RWPE1 (cell line): Measurements from ENCODE around the gene EWSR1.

Experiments
- CTCF ChIA-PET: fragments of 350-600 bp; sonication (Branson Sonifier 250); formaldehyde crosslinking; extraction: SDS; loops from one replicate; lab custom pipeline; 2021; lab: Yijun Ruan, JAX
- POLR2A ChIA-PET: fragments of 400-600 bp; formaldehyde crosslinking; extraction: SDS; loops from one replicate; lab custom pipeline; 2020; ENCODE audit warnings: antibody characterized with exemption; ENCODE audit not compliant: low non-redundant PET; lab: Yijun Ruan, JAX
- DNase-seq: peaks from one replicate; pipeline ENCODE4 v3.0.0; 2012; ENCODE audit warnings: low spot score
- H3K27ac ChIP-seq: fragments of 450-650 bp; 2 replicates; pipeline ENCODE4 v1.5.1; 2017
- TF ChIP-seq, protein P1 (sequence below): fragments of 450-650 bp; conservative IDR thresholded peaks from 2 replicates; pipeline ENCODE4 v1.5.1; 2017; ENCODE audit warnings: low read depth, mild to moderate bottlenecking

The EWSR1 gene

DNA sequence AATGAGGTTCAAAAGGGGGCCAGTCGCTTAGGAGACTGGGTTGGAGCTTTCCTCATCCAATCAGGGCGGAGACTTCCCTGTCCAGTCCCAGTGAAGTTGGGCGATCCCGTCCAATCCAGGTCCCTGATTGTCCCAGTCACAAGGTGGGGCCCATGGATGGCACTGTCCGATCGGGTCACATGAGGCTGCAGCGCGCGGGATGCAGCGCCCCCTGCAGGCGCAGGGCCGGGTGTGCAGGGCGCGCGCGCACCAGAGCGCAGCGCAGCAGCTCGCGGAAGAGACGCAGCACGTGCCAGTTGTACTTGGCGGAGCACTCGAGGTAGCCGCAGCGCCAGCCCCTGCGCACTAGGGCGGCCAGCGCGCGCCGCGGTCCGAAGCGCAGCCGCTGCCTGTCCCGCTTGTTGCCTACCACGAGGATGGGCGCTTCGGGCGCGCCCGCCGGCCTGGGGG lies 45.1 kb downstream of the EWSR1 start:
- ChIA-PET CTCF (interaction anchor here (0.6 kb wide), 1 partner anchor 9 kb away, joined by 5 read pairs; no protein-coding TSS in a partner anchor), POLR2A (no interaction called here)
- TF ChIP-seq, protein P1, sequence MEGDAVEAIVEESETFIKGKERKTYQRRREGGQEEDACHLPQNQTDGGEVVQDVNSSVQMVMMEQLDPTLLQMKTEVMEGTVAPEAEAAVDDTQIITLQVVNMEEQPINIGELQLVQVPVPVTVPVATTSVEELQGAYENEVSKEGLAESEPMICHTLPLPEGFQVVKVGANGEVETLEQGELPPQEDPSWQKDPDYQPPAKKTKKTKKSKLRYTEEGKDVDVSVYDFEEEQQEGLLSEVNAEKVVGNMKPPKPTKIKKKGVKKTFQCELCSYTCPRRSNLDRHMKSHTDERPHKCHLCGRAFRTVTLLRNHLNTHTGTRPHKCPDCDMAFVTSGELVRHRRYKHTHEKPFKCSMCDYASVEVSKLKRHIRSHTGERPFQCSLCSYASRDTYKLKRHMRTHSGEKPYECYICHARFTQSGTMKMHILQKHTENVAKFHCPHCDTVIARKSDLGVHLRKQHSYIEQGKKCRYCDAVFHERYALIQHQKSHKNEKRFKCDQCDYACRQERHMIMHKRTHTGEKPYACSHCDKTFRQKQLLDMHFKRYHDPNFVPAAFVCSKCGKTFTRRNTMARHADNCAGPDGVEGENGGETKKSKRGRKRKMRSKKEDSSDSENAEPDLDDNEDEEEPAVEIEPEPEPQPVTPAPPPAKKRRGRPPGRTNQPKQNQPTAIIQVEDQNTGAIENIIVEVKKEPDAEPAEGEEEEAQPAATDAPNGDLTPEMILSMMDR: peak; percentile 48
- no peak overlapping the region for H3K27ac ChIP-seq
- DNase-seq: no peak

- POLR2A ChIA-PET: no interaction called here
- H3K27ac ChIP-seq: no peak overlapping the region
- CTCF ChIA-PET: interaction anchor here (0.7 kb wide), 1 partner anchor 46 kb away, joined by 7 read pairs; no protein-coding TSS in a partner anchor
- no peak for DNase-seq
- TF ChIP-seq, protein P1: no peak
Measured at GRCh38 chr22:29313576-29314466, 45.8 kb downstream of the EWSR1 start.

- ChIA-PET CTCF (interaction anchor here (0.7 kb wide), 1 partner anchor 45 kb away, joined by 7 read pairs; no protein-coding TSS in a partner anchor), POLR2A (no interaction called here)
- TF ChIP-seq, protein P1: no peak
- no peak for DNase-seq
- no peak overlapping the region for H3K27ac ChIP-seq
Measured at GRCh38 chr22:29314537-29315285, 46.6 kb downstream of the EWSR1 start.

- H3K27ac ChIP-seq: no peak within 1 kb of the TSS
- POLR2A ChIA-PET: no interaction called here
- CTCF ChIA-PET: no interaction called here
- TF ChIP-seq, protein P1: no peak
- no peak for DNase-seq
Measured at GRCh38 chr22:29315286-29316140, 47.4 kb downstream of the EWSR1 start, which contains the start of gene RASL10A. TSS of gene RASL10A (minus strand) at chr22:29315697. CDS start at chr22:29315246, 451 bp downstream.

- no peak overlapping the region for H3K27ac ChIP-seq
- TF ChIP-seq, protein P1: no peak
- no peak for DNase-seq
- ChIA-PET CTCF (no interaction called here), POLR2A (no interaction called here)
Measured at GRCh38 chr22:29316141-29316828, 48.2 kb downstream of the EWSR1 start.
